SK-N-MC (cell line): ENCODE results near the gene ITGA1.

Experiments
- EZH2 ChIP-seq: fragments of 200-600 bp; sonication (generic); IDR thresholded peaks from one replicate; pipeline ENCODE4 v1.6.1; 2017; ENCODE audit warnings: antibody characterized with exemption
- FOXP2 ChIP-seq: optimal IDR thresholded peaks from 2 replicates; pipeline ENCODE3; 2011; ENCODE audit warnings: mild to moderate bottlenecking, moderate library complexity; ENCODE audit not compliant: insufficient read depth; ENCODE audit errors: extremely low read length, control extremely low read depth
- POLR2AphosphoS5 ChIP-seq: IDR thresholded peaks from 2 replicates; pipeline ENCODE4 v1.6.1; 2012; ENCODE audit warnings: mild to moderate bottlenecking, low read depth, low read length, borderline replicate concordance

DNA sequence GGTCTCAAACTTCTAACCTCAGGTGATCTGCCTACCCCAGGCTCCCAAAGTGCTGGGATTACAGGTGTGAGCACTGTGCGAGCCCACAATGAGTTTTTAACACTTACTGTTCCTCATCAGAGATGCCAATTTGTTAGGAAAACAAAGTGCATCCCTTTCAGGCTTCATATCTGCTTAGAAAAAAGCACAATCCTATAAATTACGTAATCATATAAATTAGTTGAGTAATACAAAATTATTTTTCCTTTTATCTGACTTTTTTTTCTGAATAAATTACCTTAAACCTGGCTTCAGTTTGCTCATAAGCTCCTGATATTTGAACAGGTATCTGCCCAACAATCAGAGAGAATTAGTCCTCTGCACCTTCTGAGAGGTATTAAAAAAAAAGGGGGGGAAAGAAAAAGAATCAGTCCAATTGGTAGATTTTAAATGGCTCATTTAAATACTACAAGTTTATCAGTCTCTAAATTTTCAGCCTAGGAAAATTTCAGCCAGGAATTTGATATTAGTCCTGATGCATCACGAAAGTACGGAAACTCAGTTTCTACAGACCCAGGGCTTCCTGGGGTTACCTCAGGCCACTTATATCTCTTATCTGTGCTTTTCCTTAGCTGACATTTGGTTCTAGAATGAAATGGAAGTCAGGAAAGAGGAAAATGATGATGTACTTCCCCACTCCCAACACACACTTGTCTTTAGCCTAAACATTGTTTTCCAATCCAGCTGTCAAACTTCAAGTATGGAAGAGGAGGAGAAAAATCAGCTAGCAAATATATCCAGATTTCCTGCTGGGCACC, 26.8 kb downstream of the ITGA1 start:
- TF ChIP-seq EZH2 = no peak
- TF ChIP-seq POLR2AphosphoS5 = no peak
- no peak for TF ChIP-seq FOXP2
